ENCODE data around the gene MAGOHB. TPM values are rescaled to one million over a fixed set of nuclear protein-coding genes. Genes with fewer than 3 reads are reported as not detected.
"Not testable (repeated sequence)": the region's sequence is repeated elsewhere in the genome, so short reads cannot be mapped to it uniquely, and the experiment has no call there.

MAGOHB gene
- polyA plus RNA-seq, 2 of the 4 experiments (the other 2 are of a cell fraction): 83.4 to 90.5 TPM

DNA sequence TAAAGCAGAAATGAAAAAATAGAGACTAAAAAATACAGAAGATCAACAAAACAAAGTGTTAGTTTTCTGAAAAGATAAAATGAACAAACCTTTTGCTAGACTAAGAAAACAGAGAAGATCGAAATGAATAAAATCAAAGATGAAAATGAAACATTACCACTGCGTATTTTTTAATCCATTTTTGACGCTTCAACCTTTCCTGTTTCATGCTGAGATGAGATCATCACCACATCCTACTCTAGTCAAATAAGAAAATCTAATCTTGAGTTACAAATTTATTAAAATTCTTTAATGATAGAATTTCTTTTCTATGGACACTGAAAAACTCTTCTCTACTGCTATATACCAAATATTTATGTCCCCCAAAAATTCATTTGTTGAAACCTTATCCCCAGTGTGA lies 30.7 kb downstream of the MAGOHB start:
- Histone ChIP-seq H3K4me1 (no peaks in the 10 kb centered on the region), H3K4me3 (no peak overlapping the region), H3K4me2 (no peak overlapping the region), H3K9me3 (peaks cover 4% of the 10 kb centered on the region; the same call in 1 of the 3 replicates), H3K27ac (no peak overlapping the region)
- ATAC-seq: no peak
- POLR2A ChIA-PET: no interaction called here
- DNase-seq (ENCODE audit: low read depth in 1 of 2, low spot score in 1 of 2): no peak
- no peak for FAIRE-seq
- CTCF ChIA-PET: no interaction called here
- TF ChIP-seq EP300 (IDR thresholded peaks at IDR 0.05) (no peak), CHD2 (IDR thresholded peaks at IDR 0.05; ENCODE audit: low read length, partially characterized antibody) (no peak), ELK1 (IDR thresholded peaks at IDR 0.05; ENCODE audit: low read depth, low read length) (no peak), ZNF302 (CRISPR knock-in tag; IDR thresholded peaks at IDR 0.05) (no peak), HDAC2 (IDR thresholded peaks at IDR 0.05) (no peak), SMC3 (IDR thresholded peaks at IDR 0.05) (no peak)
- WGBS (ENCODE audit: missing lambda C conversion rate): 92% methylated on average over 3 of the region's 3 CpGs

GRCh38 chr12:10582133-10582532 lies 31.3 kb downstream of the MAGOHB start:
- H3K4me3 ChIP-seq; H3K9me3 ChIP-seq; H3K4me2 ChIP-seq; H3K4me1 ChIP-seq; DNase-seq (ENCODE audit: low read depth in 1 of 2, low spot score in 1 of 2); FAIRE-seq; H3K27ac ChIP-seq; CTCF ChIA-PET; POLR2A ChIA-PET; ATAC-seq: not testable (repeated sequence)
- WGBS (ENCODE audit: missing lambda C conversion rate): 58% methylated on average over 3 of the region's 3 CpGs

- POLR2A ChIA-PET: no interaction called here
- no peak for TF ChIP-seq MYC (IDR thresholded peaks at IDR 0.05; ENCODE audit: borderline replicate concordance, low read length)
- TF ChIP-seq CEBPB (IDR thresholded peaks at IDR 0.05): no peak
- TF ChIP-seq EHF (CRISPR knock-in tag; IDR thresholded peaks at IDR 0.05): no peak
- no peak for TF ChIP-seq TFCP2L1 (CRISPR knock-in tag; IDR thresholded peaks at IDR 0.05)
- TF ChIP-seq, protein P1, sequence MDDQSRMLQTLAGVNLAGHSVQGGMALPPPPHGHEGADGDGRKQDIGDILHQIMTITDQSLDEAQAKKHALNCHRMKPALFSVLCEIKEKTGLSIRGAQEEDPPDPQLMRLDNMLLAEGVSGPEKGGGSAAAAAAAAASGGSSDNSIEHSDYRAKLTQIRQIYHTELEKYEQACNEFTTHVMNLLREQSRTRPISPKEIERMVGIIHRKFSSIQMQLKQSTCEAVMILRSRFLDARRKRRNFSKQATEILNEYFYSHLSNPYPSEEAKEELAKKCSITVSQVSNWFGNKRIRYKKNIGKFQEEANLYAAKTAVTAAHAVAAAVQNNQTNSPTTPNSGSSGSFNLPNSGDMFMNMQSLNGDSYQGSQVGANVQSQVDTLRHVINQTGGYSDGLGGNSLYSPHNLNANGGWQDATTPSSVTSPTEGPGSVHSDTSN (IDR thresholded peaks at IDR 0.05): no peak
- no peak for TF ChIP-seq FOXS1 (CRISPR knock-in tag; IDR thresholded peaks at IDR 0.05)
- TF ChIP-seq, protein P2, sequence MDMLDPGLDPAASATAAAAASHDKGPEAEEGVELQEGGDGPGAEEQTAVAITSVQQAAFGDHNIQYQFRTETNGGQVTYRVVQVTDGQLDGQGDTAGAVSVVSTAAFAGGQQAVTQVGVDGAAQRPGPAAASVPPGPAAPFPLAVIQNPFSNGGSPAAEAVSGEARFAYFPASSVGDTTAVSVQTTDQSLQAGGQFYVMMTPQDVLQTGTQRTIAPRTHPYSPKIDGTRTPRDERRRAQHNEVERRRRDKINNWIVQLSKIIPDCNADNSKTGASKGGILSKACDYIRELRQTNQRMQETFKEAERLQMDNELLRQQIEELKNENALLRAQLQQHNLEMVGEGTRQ (IDR thresholded peaks at IDR 0.05): no peak
- no peak for TF ChIP-seq ZFP36 (IDR thresholded peaks at IDR 0.05; ENCODE audit: borderline replicate concordance, partially characterized antibody)
- no peak for TF ChIP-seq ZSCAN20 (CRISPR knock-in tag; IDR thresholded peaks at IDR 0.05)
- TF ChIP-seq CHD2 (IDR thresholded peaks at IDR 0.05; ENCODE audit: low read length, partially characterized antibody): no peak
- TF ChIP-seq, protein P3, sequence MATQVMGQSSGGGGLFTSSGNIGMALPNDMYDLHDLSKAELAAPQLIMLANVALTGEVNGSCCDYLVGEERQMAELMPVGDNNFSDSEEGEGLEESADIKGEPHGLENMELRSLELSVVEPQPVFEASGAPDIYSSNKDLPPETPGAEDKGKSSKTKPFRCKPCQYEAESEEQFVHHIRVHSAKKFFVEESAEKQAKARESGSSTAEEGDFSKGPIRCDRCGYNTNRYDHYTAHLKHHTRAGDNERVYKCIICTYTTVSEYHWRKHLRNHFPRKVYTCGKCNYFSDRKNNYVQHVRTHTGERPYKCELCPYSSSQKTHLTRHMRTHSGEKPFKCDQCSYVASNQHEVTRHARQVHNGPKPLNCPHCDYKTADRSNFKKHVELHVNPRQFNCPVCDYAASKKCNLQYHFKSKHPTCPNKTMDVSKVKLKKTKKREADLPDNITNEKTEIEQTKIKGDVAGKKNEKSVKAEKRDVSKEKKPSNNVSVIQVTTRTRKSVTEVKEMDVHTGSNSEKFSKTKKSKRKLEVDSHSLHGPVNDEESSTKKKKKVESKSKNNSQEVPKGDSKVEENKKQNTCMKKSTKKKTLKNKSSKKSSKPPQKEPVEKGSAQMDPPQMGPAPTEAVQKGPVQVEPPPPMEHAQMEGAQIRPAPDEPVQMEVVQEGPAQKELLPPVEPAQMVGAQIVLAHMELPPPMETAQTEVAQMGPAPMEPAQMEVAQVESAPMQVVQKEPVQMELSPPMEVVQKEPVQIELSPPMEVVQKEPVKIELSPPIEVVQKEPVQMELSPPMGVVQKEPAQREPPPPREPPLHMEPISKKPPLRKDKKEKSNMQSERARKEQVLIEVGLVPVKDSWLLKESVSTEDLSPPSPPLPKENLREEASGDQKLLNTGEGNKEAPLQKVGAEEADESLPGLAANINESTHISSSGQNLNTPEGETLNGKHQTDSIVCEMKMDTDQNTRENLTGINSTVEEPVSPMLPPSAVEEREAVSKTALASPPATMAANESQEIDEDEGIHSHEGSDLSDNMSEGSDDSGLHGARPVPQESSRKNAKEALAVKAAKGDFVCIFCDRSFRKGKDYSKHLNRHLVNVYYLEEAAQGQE (IDR thresholded peaks at IDR 0.05): no peak
- no peak for TF ChIP-seq PHF8 (IDR thresholded peaks at IDR 0.05; ENCODE audit: borderline replicate concordance, low read depth)
- no peak for TF ChIP-seq ZNF302 (CRISPR knock-in tag; IDR thresholded peaks at IDR 0.05)
- TF ChIP-seq HEYL (CRISPR knock-in tag; IDR thresholded peaks at IDR 0.05): no peak
- TF ChIP-seq, protein P4, sequence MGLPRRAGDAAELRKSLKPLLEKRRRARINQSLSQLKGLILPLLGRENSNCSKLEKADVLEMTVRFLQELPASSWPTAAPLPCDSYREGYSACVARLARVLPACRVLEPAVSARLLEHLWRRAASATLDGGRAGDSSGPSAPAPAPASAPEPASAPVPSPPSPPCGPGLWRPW (IDR thresholded peaks at IDR 0.05): no peak
- CTCF ChIA-PET: interaction anchor here (0.6 to 1.5 kb wide), 2 partner anchors 339 to 1573 kb away, joined by 3 to 4 read pairs; no protein-coding TSS in a partner anchor
Measured at GRCh38 chr12:10574307-10574706, 39.1 kb downstream of the MAGOHB start.

More at GRCh38 chr12:10574307-10574706, 39.1 kb downstream of the MAGOHB start:
- no peak for DNase-seq (ENCODE audit: low read depth in 1 of 2, low spot score in 1 of 2)
- no peak for FAIRE-seq
- H3K9me3 ChIP-seq: no peaks in the 10 kb centered on the region
- H3K4me3 ChIP-seq: no peak overlapping the region
- H3K4me1 ChIP-seq: peaks cover 26% of the 10 kb centered on the region
- no peak overlapping the region for H3K27ac ChIP-seq
- 82% methylated on average over 2 of the region's 2 CpGs for WGBS (ENCODE audit: missing lambda C conversion rate)
- ATAC-seq: no peak
- no peak overlapping the region for H3K4me2 ChIP-seq
